HG03521 (cell line): ENCODE measurements around the gene OR6V1.

Source experiments
- ATAC-seq: cut with Tn5 transposase; IDR thresholded peaks from one replicate; pipeline ENCODE4 v1.9.1; 2021; ENCODE audit warnings: mild to moderate bottlenecking, moderate library complexity; ENCODE audit not compliant: unreplicated experiment

The OR6V1 gene

GRCh38 chr7:143052041-143052440, at the start of gene OR6V1:
Gene OR6V1 (plus strand): TSS chr7:143052341. CDS start chr7:143052341, 0 bp downstream.
- no peak for ATAC-seq

GRCh38 chr7:143002898-143003297, 49.2 kb upstream of the OR6V1 start:
- ATAC-seq: no peak

- no peak for ATAC-seq
Measured at GRCh38 chr7:143003393-143004051, 48.6 kb upstream of the OR6V1 start.

- ATAC-seq: no peak
Measured at GRCh38 chr7:143005632-143006260, 46.4 kb upstream of the OR6V1 start.

GRCh38 chr7:143008007-143008901, 43.9 kb upstream of the OR6V1 start:
- peak; percentile 89 for ATAC-seq

GRCh38 chr7:143012001-143012400, 40.1 kb upstream of the OR6V1 start:
- ATAC-seq: no peak

GRCh38 chr7:143012409-143012808, 39.7 kb upstream of the OR6V1 start:
- no peak for ATAC-seq

- no peak for ATAC-seq
Measured at GRCh38 chr7:143013473-143013872, 38.7 kb upstream of the OR6V1 start.

GRCh38 chr7:143013893-143014292, 38.2 kb upstream of the OR6V1 start:
- ATAC-seq: no peak

- peak; percentile 75 for ATAC-seq
Measured at GRCh38 chr7:143015084-143015483, 37.1 kb upstream of the OR6V1 start.

- no peak for ATAC-seq
Measured at GRCh38 chr7:143015926-143016490, 36.1 kb upstream of the OR6V1 start.

GRCh38 chr7:143016996-143017395, 35.1 kb upstream of the OR6V1 start:
- ATAC-seq: no peak

GRCh38 chr7:143018931-143019330, 33.2 kb upstream of the OR6V1 start:
- no peak for ATAC-seq

- ATAC-seq: no peak
Measured at GRCh38 chr7:143023047-143023446, 29.1 kb upstream of the OR6V1 start.

- no peak for ATAC-seq
Measured at GRCh38 chr7:143025371-143025770, 26.8 kb upstream of the OR6V1 start.

- no peak for ATAC-seq
Measured at GRCh38 chr7:143027032-143027431, 25.1 kb upstream of the OR6V1 start, which contains the start of gene OR9A2. Gene OR9A2 (minus strand): TSS chr7:143027132. CDS start chr7:143027132, 0 bp downstream.

GRCh38 chr7:143027683-143028082, 24.5 kb upstream of the OR6V1 start:
- no peak for ATAC-seq

GRCh38 chr7:143038635-143039034, 13.5 kb upstream of the OR6V1 start:
- ATAC-seq: no peak

- no peak for ATAC-seq
Measured at GRCh38 chr7:143040209-143040715, 11.9 kb upstream of the OR6V1 start.

- no peak for ATAC-seq
Measured at GRCh38 chr7:143041346-143041745, 10.8 kb upstream of the OR6V1 start.
